NK-92 (cell line): ENCODE results near the gene CTU2.

Source experiments
- DNase-seq: peaks from one replicate; lab custom pipeline; 2025; ENCODE audit not compliant: unreplicated experiment; lab: John Stamatoyannopoulos, UW

CTU2 gene

DNA sequence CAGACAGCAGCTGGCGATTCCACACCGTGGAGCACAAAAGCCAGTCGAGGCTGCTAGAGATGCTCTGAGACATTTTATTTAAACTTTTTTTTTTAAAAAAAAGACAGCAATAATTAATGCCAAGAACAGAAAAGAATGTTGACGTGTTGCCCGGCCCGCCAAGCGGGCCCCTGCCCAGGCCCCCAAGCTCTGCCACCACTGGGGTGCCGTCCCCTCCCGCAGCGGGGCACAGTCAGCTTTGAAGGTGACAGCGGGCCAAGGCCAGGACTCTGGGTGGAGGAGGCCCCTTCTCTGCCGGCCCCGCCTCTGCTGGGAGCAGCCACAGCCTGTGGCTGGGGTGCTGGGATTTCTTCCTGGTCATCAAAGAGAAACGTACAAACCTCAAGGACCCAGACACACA, 9.9 kb upstream of the CTU2 start:
- DNase-seq = no peak

DNA sequence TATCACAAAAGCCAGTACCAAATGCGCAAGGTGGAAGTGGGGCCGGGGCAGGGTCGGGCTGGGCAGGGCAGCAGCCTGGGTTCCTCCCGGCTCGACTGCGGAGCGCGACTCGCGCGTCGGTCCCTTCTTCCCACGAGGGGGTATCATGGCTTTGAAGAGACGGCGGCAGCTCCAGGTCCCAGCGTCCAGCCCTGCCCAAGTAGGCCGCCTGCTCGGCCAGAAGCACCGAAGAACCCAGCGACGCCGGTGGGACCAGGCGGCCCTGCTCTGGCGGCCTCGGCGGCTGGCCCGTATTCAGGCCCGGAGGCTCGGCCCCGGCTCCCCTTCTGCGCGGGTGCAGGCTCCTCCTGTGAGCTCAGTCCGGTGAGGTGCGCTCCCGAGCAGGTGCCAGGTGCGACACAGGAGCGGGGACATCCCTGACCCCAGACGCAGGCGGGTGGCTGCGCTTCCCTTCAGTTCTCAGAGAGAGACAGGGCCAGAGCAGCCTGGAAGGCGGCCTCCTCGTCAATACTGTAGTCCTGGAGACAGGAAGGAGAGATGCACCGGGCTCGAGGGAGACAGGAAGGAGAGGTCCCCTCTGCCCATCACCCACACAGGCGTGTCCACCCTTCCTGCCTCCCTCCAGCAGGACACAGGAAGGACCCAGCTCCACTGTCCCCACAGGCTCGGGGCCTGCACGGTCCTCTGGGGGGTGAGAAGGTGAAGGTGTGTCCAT, 9.0 kb upstream of the CTU2 start:
- no peak for DNase-seq

DNA sequence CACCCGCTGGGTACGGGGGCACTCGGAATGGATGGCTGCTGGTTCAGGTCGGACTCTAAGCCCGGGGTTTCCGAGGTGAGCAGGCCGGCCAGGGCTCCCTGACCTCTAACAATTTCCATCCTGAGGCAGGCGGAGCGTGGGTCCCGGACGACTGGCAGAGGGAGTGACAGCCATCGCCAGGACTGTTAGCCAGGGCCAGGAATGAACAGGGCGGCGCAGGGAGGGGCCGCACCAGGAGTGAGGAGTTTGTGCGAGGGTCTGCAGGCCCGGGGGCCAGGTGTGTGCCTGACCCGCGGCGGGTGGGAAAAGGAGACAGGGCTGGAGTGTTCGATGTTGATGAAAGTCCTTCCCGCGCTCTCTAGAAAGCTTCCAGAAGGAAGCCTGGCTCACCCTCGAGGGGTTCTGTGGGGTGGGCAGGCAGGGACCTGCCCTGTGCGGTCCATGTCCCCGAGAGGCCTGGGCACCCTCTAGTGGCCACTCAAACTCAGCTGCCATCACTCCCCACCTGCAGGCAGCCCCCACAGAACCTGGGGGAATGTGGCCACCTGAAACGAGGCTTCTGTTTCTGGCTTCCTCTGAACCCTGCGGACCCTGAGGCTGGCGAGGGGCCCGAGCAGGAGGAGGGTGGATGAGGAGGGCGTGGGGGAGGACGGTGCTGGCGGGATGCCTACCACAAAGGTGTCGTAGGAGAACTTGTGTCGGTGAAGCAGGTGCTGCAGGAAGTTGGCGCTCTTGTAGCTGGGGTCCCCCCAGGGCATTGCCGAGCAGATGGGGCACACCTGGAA, 8.3 kb upstream of the CTU2 start:
- DNase-seq = no peak

DNA sequence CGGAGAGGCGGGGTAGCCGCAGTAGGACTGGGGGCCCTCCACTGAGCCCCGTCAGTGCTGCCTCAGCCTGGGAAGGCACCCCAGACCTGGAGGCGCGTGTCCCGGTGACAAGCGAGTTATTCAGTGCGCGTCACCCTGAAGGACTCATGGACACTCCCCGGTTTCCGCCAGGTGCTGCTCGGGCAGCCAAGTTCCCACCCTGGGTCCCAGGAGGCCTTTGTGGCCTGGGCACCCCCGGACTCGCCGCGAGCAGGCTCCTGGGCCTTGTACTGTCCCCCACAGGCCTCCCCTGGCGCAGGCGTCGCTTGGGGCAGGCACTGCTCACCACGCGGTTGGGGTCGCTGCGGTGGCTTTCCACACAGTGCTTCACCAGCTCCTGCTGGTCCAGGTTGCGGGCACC, 7.7 kb upstream of the CTU2 start:
- no peak for DNase-seq

DNA sequence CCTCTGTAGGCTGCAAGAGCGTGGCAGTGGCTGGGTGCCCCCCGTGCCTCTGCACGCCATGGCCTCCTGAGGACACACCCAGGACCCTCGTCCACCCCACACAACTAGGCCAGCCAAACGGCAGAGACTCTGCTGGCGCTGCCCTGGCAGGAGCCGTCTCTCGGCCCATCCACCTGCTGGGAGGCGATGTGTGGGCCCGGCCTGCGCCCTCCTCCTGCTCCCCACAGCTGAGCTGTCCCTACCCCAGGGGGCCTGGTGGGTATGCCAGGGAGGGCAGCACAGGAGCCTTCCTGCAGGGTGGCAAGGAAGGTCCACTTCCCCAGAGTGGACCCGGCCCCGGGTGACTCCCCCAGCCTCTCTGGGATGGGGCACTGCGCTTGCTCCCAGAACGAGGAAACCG, 7.1 kb upstream of the CTU2 start:
- no peak for DNase-seq

DNA sequence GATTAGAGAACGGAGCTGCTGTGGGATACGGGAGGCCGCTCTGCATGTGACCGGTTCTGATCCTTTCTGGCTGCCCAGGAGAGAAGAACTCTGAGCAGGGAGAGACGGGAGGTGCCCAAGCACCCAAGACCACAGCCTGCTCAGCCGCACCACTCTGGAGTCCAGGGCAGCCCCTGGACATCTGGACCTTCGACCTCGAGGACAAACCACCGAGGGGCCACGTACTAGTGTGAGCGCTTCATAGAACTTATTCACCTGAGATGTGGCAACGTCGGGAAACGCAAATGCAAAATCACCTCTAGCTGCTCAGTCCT, 6.0 kb upstream of the CTU2 start:
- DNase-seq = no peak

DNA sequence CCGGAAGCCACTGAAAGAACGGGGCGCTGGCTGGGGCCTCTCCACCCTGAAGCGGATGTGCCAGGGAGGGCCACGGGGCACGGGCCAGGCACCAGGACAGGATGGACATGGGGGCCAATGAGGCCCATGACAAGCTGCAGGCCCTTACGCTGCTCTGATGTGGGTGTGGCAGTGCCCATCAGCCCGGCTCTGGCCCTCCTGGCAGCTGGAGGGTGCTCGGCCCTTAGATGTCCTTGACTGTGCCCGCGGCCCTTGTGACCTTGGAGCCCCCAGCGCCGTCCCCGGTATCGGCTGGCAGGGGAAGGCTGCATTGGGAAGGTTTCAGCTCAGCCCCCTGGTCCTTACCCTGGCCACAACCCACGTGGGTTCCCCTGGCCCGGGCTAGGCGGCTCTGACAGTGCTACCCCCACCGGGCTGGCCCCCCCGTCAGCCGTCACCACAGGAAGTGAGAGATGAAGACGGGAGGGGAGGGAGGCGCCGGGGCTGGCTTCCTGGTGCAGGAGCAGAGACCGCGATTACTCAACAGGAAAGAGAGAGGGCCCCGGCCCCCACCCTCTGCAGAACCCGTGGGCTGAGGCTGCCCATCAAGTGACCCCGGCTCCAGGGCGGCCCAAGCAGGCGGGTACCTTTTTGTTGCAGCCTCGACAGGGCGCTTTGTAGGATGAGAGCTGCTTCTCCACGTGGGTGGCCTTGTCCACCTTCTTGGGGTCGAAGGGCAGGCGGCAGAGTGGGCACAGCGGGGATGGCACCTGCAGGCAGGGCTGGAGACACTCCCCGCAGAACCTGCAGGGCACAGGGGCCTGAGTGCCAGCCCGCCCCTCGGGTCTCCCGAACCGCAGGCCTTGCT, 5.4 kb upstream of the CTU2 start:
- DNase-seq = peak; percentile 66

DNA sequence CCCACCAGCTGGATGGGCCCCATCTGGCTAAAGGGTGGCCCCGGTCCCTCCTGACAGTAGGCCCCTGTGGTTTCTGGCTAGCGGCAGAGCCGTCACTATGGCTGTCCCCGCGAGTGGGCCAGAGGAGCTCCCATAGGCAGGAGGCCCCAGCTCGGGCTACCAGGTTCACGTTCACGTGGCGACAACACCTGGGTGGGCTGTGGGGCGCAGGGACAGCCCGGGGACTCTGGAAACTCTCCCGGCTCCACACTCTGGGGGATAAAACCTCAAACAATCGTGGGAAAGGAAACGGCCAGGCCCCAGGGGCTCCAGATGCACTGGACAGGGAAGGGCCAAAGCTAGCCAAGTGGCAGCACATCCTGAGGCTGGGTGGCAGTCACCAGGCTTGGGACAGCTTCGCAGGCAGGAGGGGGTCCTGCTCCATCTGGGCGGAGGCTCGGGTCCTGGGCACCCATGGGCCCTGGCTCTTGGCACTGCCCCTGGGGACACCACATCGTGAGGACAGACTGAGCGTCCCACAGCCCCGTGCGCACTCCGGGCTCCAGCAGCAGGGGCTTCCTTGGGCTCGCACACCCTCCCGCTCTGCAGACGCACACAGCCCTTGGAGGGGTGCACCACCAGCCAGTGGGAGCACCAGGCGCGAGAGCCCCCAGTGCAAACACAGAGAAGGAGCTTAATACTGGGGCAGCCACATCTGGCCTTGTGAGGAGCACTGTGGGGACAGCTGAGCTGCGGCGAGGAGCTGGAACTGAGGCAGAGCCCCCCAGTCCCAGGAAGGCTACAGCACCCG, 4.5 kb upstream of the CTU2 start:
- no peak for DNase-seq

DNA sequence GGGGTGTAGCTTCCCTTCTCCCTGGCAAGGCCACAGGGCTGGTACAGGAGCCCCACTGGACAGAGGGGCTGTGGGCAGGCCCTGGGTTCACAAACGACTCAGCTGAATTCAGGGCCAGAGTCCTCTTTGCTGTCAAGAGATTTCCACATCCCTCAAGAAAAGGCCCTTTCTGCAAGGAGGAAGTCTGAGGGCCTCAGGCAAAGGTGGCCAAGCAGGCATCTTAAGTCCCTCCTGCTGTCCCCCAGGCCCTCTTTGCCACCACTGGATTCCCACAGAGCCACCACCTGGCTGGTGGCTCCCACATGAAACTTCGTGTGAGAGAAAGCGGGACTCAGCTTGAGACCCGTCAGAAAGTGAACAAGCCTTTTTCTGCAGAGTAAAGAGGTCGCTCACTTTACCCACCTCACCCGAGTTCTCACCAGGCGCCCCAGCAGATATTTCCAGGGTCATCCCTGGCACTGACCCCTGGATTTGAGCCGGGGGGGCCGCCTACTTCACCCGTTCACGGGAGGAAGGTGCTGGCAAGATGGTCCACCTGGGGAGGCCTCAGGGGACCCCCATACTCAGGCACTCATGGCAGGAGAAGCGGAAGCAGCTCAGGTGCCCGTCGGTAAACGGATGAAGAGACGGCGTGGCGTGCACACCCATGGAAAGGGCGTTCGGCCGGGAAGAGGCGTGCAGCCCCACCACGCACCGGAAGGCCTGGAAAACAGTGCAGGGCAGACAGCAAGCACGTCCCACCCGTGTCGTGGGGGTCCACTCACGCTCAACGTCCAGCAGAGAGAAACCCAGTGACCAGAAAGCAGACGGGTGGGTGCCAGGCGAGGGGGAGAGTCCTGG, 3.7 kb upstream of the CTU2 start:
- no peak for DNase-seq

DNA sequence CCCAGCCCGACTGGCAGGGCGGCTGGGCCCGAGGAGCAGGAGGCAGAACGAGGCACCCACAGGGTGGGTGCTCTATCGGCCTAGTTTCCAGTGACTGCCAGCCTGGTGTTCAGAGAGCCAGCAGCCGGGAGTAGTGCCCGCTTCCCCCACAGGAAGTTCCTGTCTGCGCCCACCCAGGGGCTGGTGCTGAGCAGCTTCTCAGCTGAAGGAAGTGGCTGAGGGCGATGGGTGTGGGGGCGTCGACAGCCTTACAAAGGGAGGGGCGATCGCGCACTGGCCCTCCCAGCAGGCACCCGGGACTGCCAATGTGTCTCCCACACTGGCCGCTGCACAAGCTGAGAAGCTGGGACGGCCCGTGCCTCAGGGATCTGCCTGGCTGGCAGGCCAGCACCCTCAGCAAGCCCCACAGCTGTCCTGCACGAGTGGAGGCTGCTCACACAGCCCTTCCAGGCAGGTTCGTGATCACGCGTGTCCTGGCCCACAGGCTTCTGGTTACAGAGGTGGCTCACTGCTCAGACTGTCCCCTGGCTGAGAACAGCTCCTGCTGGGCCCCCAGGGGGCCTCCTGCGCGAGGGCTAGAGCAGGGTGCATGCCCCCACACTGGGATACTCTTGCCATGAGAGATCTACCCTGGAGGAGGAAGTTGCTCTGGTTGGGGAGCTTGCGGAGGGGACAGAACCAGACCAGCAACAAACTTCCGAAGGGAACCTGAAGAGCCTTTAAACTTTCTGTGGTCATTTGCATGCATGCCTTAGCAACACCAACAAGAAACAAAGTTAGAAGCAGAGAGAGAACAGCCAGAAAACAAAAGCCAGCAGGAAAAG, 2.6 kb upstream of the CTU2 start:
- no peak for DNase-seq

DNA sequence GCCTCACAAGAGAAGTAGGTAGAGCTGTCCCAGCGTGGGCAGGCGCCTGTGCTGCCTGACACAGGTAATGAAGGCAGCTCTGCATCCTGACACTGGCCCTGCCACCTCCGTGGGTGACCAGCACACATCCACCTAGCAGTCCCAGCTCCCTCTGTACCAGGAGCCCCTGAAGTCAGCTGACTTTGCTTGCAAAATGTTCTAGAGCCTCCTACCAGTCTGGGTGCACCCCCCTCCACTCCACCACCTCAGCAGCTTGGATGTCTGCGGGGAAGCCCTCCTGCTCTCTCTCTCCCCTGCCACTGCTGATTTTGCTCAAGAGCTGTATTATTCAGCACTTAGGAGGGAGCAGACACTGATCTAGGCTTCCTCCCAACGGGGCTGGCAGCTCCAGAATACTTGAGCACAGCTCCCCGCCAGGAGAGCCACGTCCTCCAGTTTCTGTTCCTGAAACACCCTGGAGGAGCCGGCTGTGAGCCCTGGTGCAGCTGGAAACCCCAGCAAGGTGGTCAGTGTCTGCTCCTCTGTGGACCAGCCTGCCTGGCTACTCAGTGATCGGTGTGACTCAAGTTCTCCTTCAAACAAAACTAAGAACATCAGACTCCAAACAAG, 1.1 kb upstream of the CTU2 start:
- no peak for DNase-seq

DNA sequence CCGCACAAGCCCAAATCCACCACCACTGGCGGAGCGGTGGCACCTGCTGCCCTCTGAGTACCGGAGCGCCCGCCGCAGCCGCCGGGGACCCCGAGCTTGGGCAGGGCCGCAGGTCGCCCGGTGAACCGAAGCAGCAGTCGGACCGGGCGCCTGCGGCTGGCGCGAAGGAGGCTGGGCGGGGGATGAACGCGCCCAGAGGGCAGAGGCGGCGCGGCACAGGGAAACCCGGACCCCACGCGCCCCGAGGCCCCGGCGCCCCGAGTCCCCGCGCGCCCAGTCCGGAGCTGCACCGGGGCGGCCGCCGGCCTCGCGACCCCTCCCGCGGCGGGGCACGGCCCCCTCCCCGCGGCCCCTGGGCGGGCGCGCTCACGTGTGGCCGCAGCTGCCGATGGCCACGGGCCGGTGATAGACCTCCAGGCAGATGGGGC, 488 bp upstream of the CTU2 start:
- no peak for DNase-seq

DNA sequence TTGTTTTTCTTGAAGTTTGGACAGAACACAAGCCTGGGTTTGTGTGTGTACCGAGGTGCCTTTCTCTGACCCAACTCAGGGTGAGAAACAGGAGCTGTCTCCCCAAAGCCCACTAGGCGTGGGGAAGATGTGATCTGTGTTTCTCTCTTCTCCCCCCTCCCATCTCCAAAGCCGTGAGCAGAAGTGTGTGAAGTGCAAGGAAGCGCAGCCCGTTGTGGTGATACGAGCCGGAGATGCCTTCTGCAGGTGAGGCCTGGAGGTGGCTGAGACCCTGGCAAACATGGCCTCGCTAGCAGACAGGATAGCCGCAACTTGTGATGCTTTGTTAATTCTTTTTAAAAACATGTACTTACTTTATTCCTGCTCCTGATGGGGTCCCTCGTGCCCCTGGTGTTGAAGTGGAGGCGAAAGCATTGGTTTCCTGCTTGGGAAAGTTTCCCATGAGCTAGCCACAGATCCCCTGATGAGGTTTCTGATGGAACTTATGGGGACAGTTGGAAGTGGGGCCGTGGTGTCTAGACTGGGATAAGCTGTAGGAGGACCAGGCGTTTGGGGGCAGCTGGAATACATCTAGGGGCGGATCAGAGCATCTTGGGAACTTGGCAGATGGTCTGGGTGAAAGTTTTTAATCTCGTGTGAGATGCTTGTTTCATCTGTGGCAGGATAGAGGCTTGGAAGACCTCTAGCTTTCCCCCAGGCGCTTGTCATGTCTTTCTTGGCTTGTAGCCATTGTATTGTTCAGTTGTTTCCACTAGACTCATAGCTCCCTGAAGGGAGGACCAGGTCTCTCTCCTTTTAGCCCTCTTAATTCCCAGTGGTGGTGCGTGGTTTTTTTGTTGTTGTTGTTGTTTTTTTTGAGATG, 893 bp downstream of the CTU2 start:
- DNase-seq = no peak

DNA sequence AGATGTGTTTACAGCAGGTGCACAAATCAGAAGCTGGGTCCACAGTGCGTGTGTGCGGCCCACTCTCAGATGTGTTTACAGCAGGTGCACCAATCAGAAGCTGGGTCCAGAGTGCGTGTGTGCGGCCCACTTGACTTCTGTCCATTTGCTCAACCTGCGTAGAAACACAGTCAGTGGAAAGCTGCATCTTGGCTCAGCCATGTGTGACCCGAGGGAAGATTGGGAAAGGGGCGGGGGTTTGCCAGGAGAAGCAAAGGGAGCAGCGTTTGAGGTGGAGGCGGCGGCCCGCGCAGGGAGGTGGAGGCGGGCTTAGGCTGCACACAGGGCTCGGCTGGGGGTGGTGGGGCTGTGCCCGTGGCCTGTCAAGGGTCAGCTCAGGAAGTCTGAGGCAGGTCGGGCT, 4.3 kb downstream of the CTU2 start:
- no peak for DNase-seq

DNA sequence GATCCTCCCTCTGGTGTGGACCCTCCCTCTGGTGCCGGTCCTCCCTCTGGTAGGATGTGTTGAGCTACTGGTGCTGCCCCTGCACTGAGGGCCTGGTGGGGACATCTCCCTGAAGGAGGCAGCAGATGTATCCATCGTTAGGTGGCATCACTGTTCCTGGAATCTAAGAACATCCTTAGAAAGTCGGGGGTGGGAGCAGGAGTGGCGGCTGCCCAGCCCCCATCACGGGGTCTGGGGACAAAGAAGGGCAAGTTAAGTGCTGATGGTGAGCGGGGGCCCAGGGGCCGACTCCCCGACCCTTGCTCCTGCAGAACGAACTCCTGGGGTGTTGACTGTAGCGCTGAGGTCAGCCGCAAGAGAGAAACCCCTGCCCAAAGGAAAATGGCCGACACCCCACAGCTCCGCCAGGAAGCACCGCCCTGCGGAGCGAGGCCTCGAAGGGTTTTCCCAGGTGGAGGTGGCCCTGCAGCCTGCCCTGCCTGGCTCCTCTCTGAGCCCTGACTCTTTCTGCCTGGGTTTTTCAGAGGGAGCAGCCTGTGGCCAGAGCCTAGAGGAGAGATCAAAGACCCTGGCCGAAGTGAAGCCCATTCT, 5.5 kb downstream of the CTU2 start:
- DNase-seq = no peak

DNA sequence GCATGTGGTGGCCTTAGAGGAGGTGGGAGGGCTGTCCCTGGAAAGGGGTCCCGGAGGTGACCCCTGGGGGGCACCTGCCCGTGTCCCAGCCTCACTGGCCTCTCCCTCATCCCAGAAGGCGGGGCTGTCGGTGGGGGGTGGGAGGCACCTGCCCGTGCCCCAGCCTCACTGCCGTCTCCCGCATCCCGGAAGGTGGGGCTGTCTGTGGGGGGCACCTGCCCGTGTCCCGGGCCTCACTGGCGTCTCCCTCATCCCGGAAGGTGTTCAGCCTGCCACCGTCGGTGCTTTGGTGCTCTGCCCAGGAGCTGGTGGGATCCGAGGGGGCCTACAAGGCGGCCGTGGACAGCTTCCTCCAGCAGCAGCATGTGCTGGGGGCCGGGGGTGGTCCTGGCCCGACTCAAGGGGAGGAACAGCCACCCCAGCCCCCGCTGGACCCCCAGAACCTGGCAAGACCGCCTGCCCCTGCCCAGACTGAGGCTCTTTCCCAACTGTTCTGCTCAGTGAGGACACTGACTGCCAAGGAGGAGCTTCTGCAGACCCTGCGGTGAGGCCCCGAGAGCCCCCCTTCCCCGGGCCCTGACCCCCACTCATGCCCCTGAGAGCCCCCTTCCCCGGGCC, 6.2 kb downstream of the CTU2 start:
- DNase-seq = no peak

DNA sequence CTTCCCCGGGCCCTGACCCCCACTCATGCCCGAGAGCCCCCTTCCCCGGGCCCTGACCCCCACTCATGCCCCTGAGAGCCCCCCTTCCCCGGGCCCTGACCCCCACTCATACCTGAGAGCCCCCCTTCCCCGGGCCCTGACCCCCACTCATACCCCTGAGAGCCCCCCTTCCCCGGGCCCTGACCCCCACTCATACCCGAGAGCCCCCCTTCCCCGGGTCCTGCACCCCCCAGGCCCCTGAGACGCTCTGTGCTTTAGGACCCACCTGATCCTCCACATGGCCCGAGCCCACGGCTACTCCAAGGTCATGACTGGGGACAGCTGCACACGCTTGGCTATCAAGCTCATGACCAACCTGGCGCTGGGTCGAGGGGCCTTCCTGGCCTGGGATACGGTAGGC, 6.8 kb downstream of the CTU2 start:
- DNase-seq = no peak
